ENCODE data around the gene BMPER.

The BMPER gene

GRCh38 chr7:34090816-34091215 is 185.5 kb downstream of the BMPER start:
- TF ChIP-seq, protein P1, sequence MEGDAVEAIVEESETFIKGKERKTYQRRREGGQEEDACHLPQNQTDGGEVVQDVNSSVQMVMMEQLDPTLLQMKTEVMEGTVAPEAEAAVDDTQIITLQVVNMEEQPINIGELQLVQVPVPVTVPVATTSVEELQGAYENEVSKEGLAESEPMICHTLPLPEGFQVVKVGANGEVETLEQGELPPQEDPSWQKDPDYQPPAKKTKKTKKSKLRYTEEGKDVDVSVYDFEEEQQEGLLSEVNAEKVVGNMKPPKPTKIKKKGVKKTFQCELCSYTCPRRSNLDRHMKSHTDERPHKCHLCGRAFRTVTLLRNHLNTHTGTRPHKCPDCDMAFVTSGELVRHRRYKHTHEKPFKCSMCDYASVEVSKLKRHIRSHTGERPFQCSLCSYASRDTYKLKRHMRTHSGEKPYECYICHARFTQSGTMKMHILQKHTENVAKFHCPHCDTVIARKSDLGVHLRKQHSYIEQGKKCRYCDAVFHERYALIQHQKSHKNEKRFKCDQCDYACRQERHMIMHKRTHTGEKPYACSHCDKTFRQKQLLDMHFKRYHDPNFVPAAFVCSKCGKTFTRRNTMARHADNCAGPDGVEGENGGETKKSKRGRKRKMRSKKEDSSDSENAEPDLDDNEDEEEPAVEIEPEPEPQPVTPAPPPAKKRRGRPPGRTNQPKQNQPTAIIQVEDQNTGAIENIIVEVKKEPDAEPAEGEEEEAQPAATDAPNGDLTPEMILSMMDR (IDR thresholded peaks at IDR 0.05), result no peak

DNA sequence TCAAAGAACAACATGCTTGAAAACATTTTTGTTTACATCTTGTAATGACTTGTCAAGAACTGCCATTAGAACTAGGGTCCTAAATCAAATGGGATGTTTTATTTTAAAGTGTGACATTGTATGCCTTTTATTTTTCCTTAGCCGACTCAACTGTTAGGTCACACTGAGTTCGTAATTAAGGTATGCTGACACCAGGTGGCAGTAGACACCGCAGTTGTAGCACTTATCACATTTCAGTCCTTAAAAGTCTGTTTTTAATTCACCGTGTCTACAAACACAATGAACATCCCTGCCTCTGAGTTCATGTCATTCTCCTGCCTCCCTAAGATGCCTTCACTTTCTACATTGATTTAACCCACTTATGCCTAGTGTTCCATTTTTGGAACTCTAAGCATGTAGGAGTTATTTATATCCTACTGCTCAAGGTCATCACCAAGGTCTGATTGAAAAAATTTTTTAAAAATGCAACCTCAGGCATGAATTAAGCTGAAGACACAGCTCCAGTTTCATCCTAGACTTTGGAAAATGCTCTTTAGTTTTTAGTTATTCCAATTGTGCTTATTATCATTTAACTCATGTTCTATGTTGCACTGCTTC is 186.1 kb downstream of the BMPER start:
- TF ChIP-seq, protein P1 (IDR thresholded peaks at IDR 0.05), result peak; percentile 39; the same call in 1 of the 2 replicates

- TF ChIP-seq, protein P1 (IDR thresholded peaks at IDR 0.05), result no peak
Measured at GRCh38 chr7:34093276-34093675, 187.9 kb downstream of the BMPER start.

- TF ChIP-seq, protein P1 (IDR thresholded peaks at IDR 0.05), result no peak
Measured at GRCh38 chr7:34096198-34096651, 190.9 kb downstream of the BMPER start.

DNA sequence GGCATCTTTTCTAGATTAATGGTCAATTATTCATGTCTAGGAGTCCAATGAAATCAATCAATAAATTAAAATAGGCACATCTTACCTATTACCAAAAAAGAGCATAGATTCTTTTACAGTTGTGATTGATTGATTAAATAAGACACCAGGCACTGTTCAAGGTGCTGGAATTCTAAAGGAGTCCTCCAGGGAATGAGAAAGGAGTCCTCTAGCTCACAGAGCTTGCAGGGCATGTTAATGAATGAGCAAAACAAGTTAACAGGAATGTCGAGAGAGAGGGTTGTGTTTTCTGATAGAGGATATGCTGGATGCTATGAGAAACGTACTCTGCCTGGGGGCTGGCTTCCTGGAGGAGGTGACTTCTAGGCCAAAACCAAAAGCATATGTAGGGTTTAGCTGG is 191.4 kb downstream of the BMPER start:
- TF ChIP-seq, protein P1 (IDR thresholded peaks at IDR 0.05), result no peak

DNA sequence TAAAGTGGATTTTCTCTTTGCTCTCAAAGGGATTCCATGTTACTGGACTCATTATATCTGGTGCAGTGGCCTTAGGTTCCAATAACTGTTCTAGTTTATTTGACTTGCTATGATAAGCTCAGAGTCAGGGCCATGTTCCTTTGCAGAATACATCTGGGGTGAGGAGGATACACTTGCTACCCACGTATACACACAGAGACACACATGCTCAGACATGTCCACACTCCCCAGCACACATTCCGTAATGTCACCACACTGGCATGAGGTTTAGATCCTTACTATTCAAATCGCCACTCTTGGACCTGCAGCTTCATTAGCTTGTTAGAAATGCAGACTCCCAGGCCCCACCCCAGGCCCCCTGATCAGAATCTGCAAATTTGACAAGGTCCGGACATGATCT is 195.3 kb downstream of the BMPER start:
- TF ChIP-seq, protein P1 (IDR thresholded peaks at IDR 0.05), result no peak

- TF ChIP-seq, protein P1 (IDR thresholded peaks at IDR 0.05), result no peak
Measured at GRCh38 chr7:34104115-34104514, 198.8 kb downstream of the BMPER start.

DNA sequence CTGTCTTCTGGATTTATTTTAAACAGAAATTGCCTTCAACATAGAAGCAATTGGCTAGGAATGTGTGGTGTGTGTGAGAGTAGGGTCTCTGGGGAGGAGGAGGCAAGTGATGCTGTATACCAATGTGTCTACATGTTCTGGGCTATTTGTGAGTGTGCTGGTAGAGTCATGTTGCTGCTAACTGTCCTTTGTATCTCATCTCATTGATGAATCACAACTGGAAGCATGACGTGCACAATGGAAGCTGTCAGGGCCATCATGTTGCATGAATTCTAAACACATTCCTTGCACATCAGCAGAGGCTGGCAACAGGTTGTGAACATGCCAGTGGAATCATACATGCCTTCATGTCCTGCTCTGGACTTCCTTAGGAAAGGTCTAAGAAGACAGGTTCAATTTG is 199.7 kb downstream of the BMPER start:
- TF ChIP-seq, protein P1 (IDR thresholded peaks at IDR 0.05), result no peak

All from LNCAP (cell line).